ENCODE measurements around the gene HMCN1.
A peak's percentile ranks its signal among the peaks of the same experiment; 100 is the strongest.

HMCN1 gene

GRCh38 chr1:186030453-186030852 is 296.3 kb downstream of the HMCN1 start:
- DNase-seq (ENCODE audit: low spot score): no peak

- DNase-seq (ENCODE audit: low spot score): no peak
These were observed 299.7 kb downstream of the HMCN1 start for GRCh38 chr1:186033847-186034271.

GRCh38 chr1:186042230-186042629 is 308.0 kb downstream of the HMCN1 start:
- no peak for DNase-seq (ENCODE audit: low spot score)

- DNase-seq (ENCODE audit: low spot score): no peak
These were observed 309.1 kb downstream of the HMCN1 start for GRCh38 chr1:186043296-186043695.

GRCh38 chr1:186044079-186044685 is 310.0 kb downstream of the HMCN1 start:
- no peak for DNase-seq (ENCODE audit: low spot score)

- DNase-seq (ENCODE audit: low spot score): no peak
These were observed 312.4 kb downstream of the HMCN1 start for GRCh38 chr1:186046437-186047211.

GRCh38 chr1:186050360-186050759 is 316.2 kb downstream of the HMCN1 start:
- no peak for DNase-seq (ENCODE audit: low spot score)

- DNase-seq (ENCODE audit: low spot score): no peak
These were observed 319.8 kb downstream of the HMCN1 start for GRCh38 chr1:186054003-186054402.

- no peak for DNase-seq (ENCODE audit: low spot score)
These were observed 320.7 kb downstream of the HMCN1 start for GRCh38 chr1:186054932-186055331.

- DNase-seq (ENCODE audit: low spot score): no peak
These were observed 321.7 kb downstream of the HMCN1 start for GRCh38 chr1:186055846-186056245.

GRCh38 chr1:186057086-186057485 is 322.9 kb downstream of the HMCN1 start:
- no peak for DNase-seq (ENCODE audit: low spot score)

GRCh38 chr1:186059311-186059710 is 325.1 kb downstream of the HMCN1 start:
- DNase-seq (ENCODE audit: low spot score): no peak

- DNase-seq (ENCODE audit: low spot score): no peak
These were observed 325.6 kb downstream of the HMCN1 start for GRCh38 chr1:186059752-186060151.

- no peak for DNase-seq (ENCODE audit: low spot score)
These were observed 326.0 kb downstream of the HMCN1 start for GRCh38 chr1:186060226-186060625.

GRCh38 chr1:186063091-186063657 is 329.0 kb downstream of the HMCN1 start:
- DNase-seq (ENCODE audit: low spot score): no peak

- no peak for DNase-seq (ENCODE audit: low spot score)
These were observed 332.2 kb downstream of the HMCN1 start for GRCh38 chr1:186066411-186066810.

GRCh38 chr1:186073697-186074096 is 339.5 kb downstream of the HMCN1 start:
- no peak for DNase-seq (ENCODE audit: low spot score)

GRCh38 chr1:186076006-186076405 is 341.8 kb downstream of the HMCN1 start:
- no peak for DNase-seq (ENCODE audit: low spot score)

- DNase-seq (ENCODE audit: low spot score): no peak
These were observed 344.1 kb downstream of the HMCN1 start for GRCh38 chr1:186078245-186078644.

GRCh38 chr1:186079084-186079684 is 345.0 kb downstream of the HMCN1 start:
- no peak for DNase-seq (ENCODE audit: low spot score)

GRCh38 chr1:186082235-186082937 is 348.2 kb downstream of the HMCN1 start:
- peak; percentile 70 for DNase-seq (ENCODE audit: low spot score)

GRCh38 chr1:186086583-186086982 is 352.4 kb downstream of the HMCN1 start:
- DNase-seq (ENCODE audit: low spot score): no peak
